Panc1 (cell line): Measurements from ENCODE around the gene TNN. TPM values are rescaled to one million over a fixed set of nuclear protein-coding genes. Genes with fewer than 3 reads are reported as not detected.

Experiments
- ATAC-seq: fragments of 200-7000 bp; cut with Tn5 transposase; 2 replicates; pipeline ENCODE4 v1.9.1; 2020; ENCODE audit warnings: mild to moderate bottlenecking, moderate library complexity
- BruUV-seq: library from RNA; stranded (reverse); fragments of 400-500 nt; replicated peaks from 2 replicates; lab custom pipeline; 2021; lab: Mats Ljungman, UMichigan
- CTCF ChIA-PET: fragments of 300-600 bp; sonication (Branson Sonifier 250); formaldehyde crosslinking; loops from one replicate; lab custom pipeline; 2022; ENCODE audit warnings: antibody characterized with exemption; lab: Charles Lee
- POLR2A ChIA-PET: fragments of 300-600 bp; sonication (Branson Sonifier 250); formaldehyde crosslinking; loops from one replicate; lab custom pipeline; 2022; ENCODE audit warnings: antibody characterized with exemption; lab: Charles Lee
- DNase-seq: peaks from one replicate; pipeline ENCODE4 v3.0.0-alpha.2; 2010; ENCODE audit warnings: low read depth, low spot score
- H3K27ac ChIP-seq: 2 replicates; pipeline ENCODE4 v1.5.1; 2011; ENCODE audit warnings: mild to moderate bottlenecking, low read length, inconsistent platforms
- H3K27me3 ChIP-seq: fragments of 200-500 bp; sonication (Bioruptor generic); 2 replicates; pipeline ENCODE4 v1.6.0; 2014; ENCODE audit warnings: low read length, inconsistent platforms; ENCODE audit not compliant: control insufficient read depth, insufficient read depth
- H3K36me3 ChIP-seq: fragments of 200-500 bp; sonication (Bioruptor generic); 2 replicates; pipeline ENCODE4 v1.5.1; 2014; ENCODE audit warnings: inconsistent platforms, mild to moderate bottlenecking, low read length, moderate library complexity; ENCODE audit not compliant: control insufficient read depth, insufficient read depth
- H3K4me1 ChIP-seq: 2 replicates; pipeline ENCODE4 v1.5.1; 2011; ENCODE audit warnings: inconsistent platforms, mild to moderate bottlenecking, low read length, moderate library complexity; ENCODE audit not compliant: control insufficient read depth, insufficient read depth
- H3K4me3 ChIP-seq, 2 experiments: 2 replicates each; pipeline ENCODE4 v1.5.1; 2011 to 2012; ENCODE audit warnings: low read depth in 2 of 2, low read length in 2 of 2, mild to moderate bottlenecking in 2 of 2, inconsistent platforms in 1 of 2, moderate library complexity in 1 of 2
- H3K9me3 ChIP-seq: fragments of 200-500 bp; sonication (Bioruptor generic); 2 replicates; pipeline ENCODE4 v1.5.1; 2014; ENCODE audit warnings: low read depth, mild to moderate bottlenecking, inconsistent platforms, low read length, moderate library complexity; ENCODE audit not compliant: control insufficient read depth, insufficient read depth
- POLR2AphosphoS5 ChIP-seq: IDR thresholded peaks from 2 replicates; pipeline ENCODE4 v1.6.1; 2012; ENCODE audit warnings: mild to moderate bottlenecking, low read depth, low read length, moderate library complexity
- SIN3A ChIP-seq: IDR thresholded peaks from 2 replicates; pipeline ENCODE4 v1.6.1; 2012; ENCODE audit warnings: low read depth, mild to moderate bottlenecking, low read length, moderate library complexity, borderline replicate concordance; ENCODE audit not compliant: insufficient read depth
- TCF7L2 ChIP-seq: IDR thresholded peaks from 2 replicates; pipeline ENCODE4 v1.6.1; 2011; ENCODE audit warnings: mild to moderate bottlenecking, low read depth, low read length, inconsistent platforms
- in situ Hi-C: cut with HindIII; loops from 2 replicates; pipeline ENCODE4 v1.10.0; 2016; ENCODE audit warnings: low sequenced_read_pairs, low pct_unique_long_range_greater_than_20kb
- intact Hi-C: fragments of 100-400 bp; cut with micrococcal nuclease; formaldehyde crosslinking; loops from one replicate; pipeline ENCODE4 v1.10.0; 2022; ENCODE audit not compliant: unreplicated experiment
- total RNA-seq: library from RNA; stranded (reverse); gene quantifications from one replicate; pipeline ENCODE4 v1.2.1, GENCODE V29; 2021; ENCODE audit not compliant: unreplicated experiment
- TF ChIP-seq, protein P1 (sequence below): fragments of 450-650 bp; IDR thresholded peaks from 2 replicates; pipeline ENCODE4 v1.5.1; 2017; ENCODE audit warnings: mild to moderate bottlenecking
- TF ChIP-seq, protein P2 (sequence below), 2 experiments: IDR thresholded peaks; 2 replicates each; pipeline ENCODE4 v1.6.1; 2011 to 2012; ENCODE audit warnings: low read depth in 2 of 2, control low read depth in 1 of 2, low read length in 1 of 2, mild to moderate bottlenecking in 1 of 2, moderate library complexity in 1 of 2; ENCODE audit not compliant: insufficient read depth in 1 of 2

The TNN gene
- total RNA-seq, 1 experiment from 2014 or later = not detected

DNA sequence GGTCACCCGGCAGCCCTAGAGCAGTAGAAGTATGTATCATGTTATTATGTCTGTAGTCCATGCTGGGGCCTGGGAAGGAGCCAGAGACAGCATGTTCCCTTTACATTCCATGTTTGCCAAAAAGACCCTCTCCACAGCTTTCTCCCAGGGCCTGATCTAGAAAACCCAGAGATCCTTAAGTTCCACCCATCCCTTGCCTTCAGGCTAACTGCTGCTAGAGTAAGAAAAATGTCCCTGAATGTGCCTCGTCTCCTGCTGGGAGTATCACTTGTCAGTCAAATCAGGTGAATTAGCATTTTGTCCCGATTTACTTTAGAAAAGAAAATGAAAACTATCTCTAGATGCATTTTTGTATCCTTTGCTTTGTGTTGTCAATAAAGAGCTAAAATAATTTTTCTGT is 31.2 kb upstream of the TNN start:
- Histone ChIP-seq H3K4me3 (no peak overlapping the region), H3K36me3 (no peaks in the 10 kb centered on the region), H3K27me3 (peaks cover 11% of the 10 kb centered on the region), H3K27ac (no peak overlapping the region), H3K9me3 (no peaks in the 10 kb centered on the region), H3K4me1 (no peaks in the 10 kb centered on the region)
- no TSS peak for BruUV-seq
- DNase-seq = no peak
- no peak for ATAC-seq
- TF ChIP-seq POLR2AphosphoS5 (no peak), SIN3A (no peak), TCF7L2 (no peak)
- TF ChIP-seq, protein P1, sequence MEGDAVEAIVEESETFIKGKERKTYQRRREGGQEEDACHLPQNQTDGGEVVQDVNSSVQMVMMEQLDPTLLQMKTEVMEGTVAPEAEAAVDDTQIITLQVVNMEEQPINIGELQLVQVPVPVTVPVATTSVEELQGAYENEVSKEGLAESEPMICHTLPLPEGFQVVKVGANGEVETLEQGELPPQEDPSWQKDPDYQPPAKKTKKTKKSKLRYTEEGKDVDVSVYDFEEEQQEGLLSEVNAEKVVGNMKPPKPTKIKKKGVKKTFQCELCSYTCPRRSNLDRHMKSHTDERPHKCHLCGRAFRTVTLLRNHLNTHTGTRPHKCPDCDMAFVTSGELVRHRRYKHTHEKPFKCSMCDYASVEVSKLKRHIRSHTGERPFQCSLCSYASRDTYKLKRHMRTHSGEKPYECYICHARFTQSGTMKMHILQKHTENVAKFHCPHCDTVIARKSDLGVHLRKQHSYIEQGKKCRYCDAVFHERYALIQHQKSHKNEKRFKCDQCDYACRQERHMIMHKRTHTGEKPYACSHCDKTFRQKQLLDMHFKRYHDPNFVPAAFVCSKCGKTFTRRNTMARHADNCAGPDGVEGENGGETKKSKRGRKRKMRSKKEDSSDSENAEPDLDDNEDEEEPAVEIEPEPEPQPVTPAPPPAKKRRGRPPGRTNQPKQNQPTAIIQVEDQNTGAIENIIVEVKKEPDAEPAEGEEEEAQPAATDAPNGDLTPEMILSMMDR = no peak
- TF ChIP-seq, protein P2, sequence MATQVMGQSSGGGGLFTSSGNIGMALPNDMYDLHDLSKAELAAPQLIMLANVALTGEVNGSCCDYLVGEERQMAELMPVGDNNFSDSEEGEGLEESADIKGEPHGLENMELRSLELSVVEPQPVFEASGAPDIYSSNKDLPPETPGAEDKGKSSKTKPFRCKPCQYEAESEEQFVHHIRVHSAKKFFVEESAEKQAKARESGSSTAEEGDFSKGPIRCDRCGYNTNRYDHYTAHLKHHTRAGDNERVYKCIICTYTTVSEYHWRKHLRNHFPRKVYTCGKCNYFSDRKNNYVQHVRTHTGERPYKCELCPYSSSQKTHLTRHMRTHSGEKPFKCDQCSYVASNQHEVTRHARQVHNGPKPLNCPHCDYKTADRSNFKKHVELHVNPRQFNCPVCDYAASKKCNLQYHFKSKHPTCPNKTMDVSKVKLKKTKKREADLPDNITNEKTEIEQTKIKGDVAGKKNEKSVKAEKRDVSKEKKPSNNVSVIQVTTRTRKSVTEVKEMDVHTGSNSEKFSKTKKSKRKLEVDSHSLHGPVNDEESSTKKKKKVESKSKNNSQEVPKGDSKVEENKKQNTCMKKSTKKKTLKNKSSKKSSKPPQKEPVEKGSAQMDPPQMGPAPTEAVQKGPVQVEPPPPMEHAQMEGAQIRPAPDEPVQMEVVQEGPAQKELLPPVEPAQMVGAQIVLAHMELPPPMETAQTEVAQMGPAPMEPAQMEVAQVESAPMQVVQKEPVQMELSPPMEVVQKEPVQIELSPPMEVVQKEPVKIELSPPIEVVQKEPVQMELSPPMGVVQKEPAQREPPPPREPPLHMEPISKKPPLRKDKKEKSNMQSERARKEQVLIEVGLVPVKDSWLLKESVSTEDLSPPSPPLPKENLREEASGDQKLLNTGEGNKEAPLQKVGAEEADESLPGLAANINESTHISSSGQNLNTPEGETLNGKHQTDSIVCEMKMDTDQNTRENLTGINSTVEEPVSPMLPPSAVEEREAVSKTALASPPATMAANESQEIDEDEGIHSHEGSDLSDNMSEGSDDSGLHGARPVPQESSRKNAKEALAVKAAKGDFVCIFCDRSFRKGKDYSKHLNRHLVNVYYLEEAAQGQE (IDR thresholded peaks at IDR 0.05; ENCODE audit: insufficient read depth in 1 of 2, low read depth in 2 of 2, low read length in 1 of 2) = no peak
- ChIA-PET CTCF (no interaction called here), POLR2A (no interaction called here)
- intact Hi-C loops = no loop called here
- in situ Hi-C loops = no loop called here

DNA sequence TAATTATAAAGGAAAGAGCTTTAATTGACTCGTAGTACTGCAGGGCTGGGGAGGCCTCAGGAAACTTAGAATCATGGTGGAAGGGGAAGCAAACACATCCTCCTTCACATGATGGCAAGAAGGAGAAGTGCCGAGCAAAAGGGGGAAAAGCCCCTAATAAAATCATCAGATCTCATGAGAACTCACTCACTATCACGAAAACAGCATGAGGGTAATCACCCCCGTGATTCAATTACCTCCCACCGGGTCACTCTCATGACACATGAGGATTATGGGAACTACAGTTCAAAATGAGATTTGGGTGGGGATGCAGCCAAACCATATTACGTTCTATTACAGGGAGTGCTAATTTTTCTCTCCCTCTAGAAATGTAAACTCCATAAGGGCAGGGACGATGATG is 30.2 kb upstream of the TNN start:
- in situ Hi-C loops (no loop called here), intact Hi-C loops (no loop called here)
- TF ChIP-seq SIN3A (no peak), TCF7L2 (no peak), POLR2AphosphoS5 (no peak)
- TF ChIP-seq, protein P1 = no peak
- TF ChIP-seq, protein P2 (IDR thresholded peaks at IDR 0.05; ENCODE audit: insufficient read depth in 1 of 2, low read depth in 2 of 2, low read length in 1 of 2) = no peak
- DNase-seq = no peak
- H3K9me3 ChIP-seq = no peaks in the 10 kb centered on the region
- H3K4me1 ChIP-seq = no peaks in the 10 kb centered on the region
- BruUV-seq = no TSS peak
- H3K27ac ChIP-seq = no peak overlapping the region
- CTCF ChIA-PET = no interaction called here
- peaks cover 11% of the 10 kb centered on the region for H3K27me3 ChIP-seq
- POLR2A ChIA-PET = no interaction called here
- no peak for ATAC-seq
- H3K4me3 ChIP-seq = no peak overlapping the region
- no peaks in the 10 kb centered on the region for H3K36me3 ChIP-seq
